GM13976 (cell line): ENCODE data around the gene OSM.

ENCODE experiments used
- DNase-seq: peaks from one replicate; pipeline ENCODE4 v3.0.0; 2012; ENCODE audit warnings: low spot score
- in situ Hi-C: fragments of 300-500 bp; cut with MboI; formaldehyde crosslinking; loops from one replicate; pipeline ENCODE4 v1.12.0; 2022; ENCODE audit warnings: low sequenced_read_pairs, mixed read lengths, inconsistent platforms; ENCODE audit not compliant: unreplicated experiment
- TF ChIP-seq, protein P1 (sequence below): IDR thresholded peaks from 2 replicates; pipeline ENCODE4 v1.5.1; 2012; ENCODE audit warnings: borderline replicate concordance, mild to moderate bottlenecking; ENCODE audit not compliant: insufficient read depth; ENCODE audit errors: extremely low read depth, missing control alignments, control extremely low read depth

The OSM gene

DNA sequence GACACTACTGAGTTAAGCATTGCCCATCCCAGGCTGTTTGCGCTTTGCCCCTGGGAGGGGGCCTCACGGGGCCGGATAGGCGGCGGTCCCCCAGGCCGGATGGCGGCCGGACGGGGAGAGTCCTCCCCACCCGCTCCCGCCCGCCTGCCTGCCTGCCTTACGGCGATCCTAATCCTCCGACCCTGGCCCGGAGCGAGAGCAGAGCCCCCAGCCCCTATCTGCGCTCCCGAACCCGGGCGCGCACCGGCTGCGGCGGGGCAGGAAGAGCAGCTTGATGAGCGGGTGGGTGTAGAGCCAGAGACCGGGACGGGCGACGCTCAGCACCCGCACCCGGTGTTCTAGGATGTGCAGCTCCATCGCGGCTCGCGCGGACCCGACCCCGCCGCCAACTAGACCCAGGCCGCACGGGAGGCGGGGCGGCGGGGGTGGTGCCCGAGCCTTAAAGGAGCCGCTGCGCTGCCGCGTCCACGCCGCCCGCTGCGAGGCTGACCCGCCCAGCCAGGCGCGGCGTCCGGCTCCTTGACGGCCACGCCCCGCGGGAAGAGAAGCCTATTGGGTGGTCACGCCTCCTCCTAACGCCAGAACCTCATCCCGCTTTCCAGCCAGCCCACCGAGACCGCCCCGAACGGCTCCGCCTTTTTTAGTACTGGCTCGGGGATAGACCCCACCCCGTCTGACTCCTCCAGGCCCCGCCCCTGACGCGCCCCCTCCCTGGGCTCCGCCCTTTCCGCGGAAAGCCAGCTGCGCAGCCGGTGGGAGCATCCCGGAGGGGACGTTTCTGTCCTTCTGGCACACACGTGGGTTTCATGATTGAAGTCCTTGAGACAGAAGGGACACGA is 22.7 kb upstream of the OSM start, which contains the start of gene CASTOR1:
TSS of gene CASTOR1 (minus strand) at position 365 of the 839 bp plus-strand sequence. CDS start at position 357, 8 bp downstream.
- in situ Hi-C loops = loop anchor here (5.0 kb wide), 1 partner anchor 103 kb away; no protein-coding TSS in a partner anchor
- peak; percentile 99 for DNase-seq
- TF ChIP-seq, protein P1, sequence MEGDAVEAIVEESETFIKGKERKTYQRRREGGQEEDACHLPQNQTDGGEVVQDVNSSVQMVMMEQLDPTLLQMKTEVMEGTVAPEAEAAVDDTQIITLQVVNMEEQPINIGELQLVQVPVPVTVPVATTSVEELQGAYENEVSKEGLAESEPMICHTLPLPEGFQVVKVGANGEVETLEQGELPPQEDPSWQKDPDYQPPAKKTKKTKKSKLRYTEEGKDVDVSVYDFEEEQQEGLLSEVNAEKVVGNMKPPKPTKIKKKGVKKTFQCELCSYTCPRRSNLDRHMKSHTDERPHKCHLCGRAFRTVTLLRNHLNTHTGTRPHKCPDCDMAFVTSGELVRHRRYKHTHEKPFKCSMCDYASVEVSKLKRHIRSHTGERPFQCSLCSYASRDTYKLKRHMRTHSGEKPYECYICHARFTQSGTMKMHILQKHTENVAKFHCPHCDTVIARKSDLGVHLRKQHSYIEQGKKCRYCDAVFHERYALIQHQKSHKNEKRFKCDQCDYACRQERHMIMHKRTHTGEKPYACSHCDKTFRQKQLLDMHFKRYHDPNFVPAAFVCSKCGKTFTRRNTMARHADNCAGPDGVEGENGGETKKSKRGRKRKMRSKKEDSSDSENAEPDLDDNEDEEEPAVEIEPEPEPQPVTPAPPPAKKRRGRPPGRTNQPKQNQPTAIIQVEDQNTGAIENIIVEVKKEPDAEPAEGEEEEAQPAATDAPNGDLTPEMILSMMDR = no peak

DNA sequence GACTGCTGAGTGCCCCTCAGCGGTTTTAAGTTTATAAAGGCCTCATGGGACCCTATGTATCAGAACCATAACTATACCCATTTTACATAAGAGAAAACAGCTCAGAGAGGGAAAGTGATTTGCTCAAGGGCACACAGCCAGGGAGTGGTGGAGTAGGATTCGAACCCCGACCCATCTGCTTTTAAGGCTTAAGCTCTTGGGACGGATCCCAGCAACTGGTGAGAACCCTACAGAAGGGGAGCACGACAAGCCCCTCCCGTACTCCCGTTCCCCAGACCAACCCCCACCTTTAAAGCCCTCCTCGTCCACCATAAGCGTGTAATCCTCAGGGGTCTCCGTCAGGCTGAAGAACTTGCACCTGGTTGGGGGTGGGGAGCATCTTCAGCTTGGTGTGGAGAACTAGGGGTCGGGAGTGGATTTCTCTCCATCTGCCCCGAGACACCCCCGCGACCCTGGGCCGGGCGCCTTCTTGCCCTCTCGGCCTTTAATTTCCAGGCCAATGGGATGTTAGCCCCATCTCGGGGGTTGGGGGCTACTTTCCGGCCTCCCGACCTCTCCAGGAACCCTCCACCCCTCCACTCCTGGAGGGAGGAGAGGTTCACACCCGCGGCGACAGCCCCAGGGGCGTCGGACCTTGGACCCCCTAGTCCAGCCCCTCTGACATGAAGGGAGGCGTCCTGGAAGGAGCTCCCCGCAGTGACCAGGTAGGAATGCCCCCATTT is 21.9 kb upstream of the OSM start:
- in situ Hi-C loops = loop anchor here (5.0 kb wide), 1 partner anchor 104 kb away; no protein-coding TSS in a partner anchor
- TF ChIP-seq, protein P1 = no peak
- DNase-seq = no peak

GRCh38 chr22:30287648-30288418 is 21.2 kb upstream of the OSM start:
- DNase-seq = peak; percentile 84
- TF ChIP-seq, protein P1 = peak; percentile 77
- in situ Hi-C loops = loop anchor here (5.0 kb wide), 1 partner anchor 104 kb away; no protein-coding TSS in a partner anchor

- peak; percentile 89 for DNase-seq
- in situ Hi-C loops = loop anchor here (5.0 kb wide), 1 partner anchor 105 kb away; no protein-coding TSS in a partner anchor
- TF ChIP-seq, protein P1 = peak; percentile 86
Observed at GRCh38 chr22:30286813-30287647, 20.4 kb upstream of the OSM start.

DNA sequence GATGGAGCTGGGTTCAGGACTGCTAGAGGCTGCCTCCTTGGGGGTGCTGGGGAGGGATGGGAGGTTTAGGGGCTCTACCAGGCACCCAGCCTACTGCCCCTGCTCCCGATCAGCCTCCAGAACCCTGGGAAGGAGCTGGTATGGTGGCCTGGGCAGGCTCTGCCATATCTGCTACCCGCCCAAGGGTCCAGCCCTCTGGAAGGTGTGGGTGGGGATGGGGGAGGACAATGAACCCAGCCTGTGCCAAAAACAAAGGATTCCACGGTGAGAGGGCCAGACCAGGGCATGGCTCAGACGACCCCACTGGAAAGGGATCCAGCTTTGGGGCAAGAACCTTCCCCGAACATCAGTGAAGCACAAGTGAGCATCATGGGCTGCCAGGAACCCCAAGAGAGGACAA is 19.7 kb upstream of the OSM start:
- in situ Hi-C loops = loop anchor here (5.0 kb wide), 1 partner anchor 106 kb away; no protein-coding TSS in a partner anchor
- TF ChIP-seq, protein P1 = no peak
- DNase-seq = no peak
